HG03025 (cell line): Measurements from ENCODE around the gene GABPB2.
A peak's percentile ranks its signal among the peaks of the same experiment; 100 is the strongest.

Experiments used
- ATAC-seq: cut with Tn5 transposase; IDR thresholded peaks from one replicate; pipeline ENCODE4 v1.9.1; 2021; ENCODE audit warnings: mild to moderate bottlenecking, moderate library complexity; ENCODE audit not compliant: unreplicated experiment, low FRiP score

The GABPB2 gene

DNA sequence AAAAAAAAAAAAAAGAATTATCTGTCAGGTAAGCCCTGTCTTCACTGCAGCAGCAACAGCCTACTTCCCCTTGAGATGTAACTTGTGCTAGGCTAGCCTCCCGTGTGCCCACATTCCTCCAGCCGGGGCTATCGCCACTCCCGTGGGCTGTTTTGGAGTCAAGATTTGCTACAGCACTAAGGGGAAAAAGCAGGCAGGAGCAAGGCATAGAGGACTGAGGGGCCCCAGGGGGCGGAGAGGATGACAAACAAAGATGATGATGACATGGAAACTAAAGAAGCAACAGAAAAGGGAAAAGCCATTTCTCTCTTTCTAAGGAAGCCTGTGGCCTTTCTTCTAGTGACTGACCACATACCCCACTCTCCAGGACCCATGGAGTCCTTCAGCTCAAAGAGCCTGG lies 87.8 kb downstream of the GABPB2 start:
- no peak for ATAC-seq

DNA sequence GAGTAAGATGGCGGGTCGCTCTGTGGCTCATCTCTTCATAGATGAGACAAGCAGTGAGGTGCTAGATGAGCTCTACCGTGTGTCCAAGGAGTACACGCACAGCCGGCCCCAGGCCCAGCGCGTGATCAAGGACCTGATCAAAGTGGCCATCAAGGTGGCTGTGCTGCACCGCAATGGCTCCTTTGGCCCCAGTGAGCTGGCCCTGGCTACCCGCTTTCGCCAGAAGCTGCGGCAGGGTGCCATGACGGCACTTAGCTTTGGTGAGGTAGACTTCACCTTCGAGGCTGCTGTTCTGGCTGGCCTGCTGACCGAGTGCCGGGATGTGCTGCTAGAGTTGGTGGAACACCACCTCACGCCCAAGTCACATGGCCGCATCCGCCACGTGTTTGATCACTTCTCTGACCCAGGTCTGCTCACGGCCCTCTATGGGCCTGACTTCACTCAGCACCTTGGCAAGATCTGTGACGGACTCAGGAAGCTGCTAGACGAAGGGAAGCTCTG lies 88.2 kb downstream of the GABPB2 start:
- no peak for ATAC-seq

DNA sequence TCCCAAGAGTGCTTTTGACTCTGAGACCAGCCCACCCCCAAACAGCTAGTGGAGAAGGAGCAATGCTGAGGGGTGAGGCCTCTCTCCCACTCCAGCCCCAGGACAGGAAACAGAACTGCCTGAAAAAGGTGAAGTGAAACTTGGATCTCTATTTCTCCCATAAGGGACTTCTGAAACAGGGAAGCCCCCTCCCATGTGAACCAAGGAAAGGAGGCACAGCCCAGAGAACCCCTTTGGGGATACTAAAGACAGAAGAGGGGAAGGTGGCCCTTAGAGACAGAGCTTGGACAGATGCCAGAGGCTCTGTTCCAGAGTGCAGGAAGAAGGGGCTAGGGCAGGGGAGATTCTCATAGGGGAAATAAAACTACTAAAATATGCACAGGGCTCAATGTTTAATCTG lies 88.8 kb downstream of the GABPB2 start:
- no peak for ATAC-seq

DNA sequence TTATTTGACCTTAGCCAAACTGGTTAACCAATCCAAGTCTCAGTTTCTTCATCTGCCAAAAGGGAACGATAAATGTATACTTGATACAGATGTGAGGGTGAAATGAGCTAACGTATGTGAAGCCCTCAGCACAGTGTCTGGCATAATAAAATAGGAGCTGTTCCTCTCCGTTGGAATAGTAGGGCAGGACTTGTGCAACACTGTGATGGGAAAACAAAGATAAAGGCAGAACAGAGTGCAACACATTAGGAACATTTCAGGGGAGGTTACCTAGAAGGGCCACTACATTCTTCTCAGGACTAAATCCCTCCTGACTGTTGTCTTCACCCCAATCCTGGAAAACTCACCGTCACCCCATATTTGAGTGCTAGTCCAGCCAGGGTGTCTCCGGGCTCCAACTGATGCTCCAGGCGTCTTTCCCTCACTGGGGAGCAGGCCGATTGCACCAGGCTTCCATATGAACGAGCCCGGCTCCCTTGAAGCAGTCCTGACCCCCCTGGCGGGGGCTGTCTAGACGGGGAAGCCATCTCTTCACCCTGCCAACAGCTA lies 94.2 kb downstream of the GABPB2 start:
- ATAC-seq, result no peak

DNA sequence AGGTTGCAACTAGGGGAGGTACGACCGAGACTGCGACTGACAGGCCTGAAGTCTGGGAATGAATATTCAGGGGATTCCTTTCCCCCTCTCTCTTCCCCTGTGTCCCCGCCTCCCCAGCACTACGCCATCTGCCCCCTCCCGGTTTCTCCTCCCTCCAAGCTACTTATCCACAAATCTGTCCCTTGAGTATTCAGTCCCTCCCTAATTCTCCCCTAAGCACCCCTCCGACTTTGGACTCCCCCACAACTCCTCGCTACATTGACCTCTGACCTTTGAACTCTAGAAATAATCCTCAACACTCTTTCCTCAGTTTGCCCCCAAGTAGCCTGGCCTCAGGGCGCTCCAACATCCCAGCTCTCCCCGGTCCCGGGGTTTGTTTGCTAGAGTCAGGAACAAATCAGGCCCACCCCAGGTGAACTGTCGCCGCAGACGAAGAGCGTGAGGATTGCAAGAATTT lies 94.7 kb downstream of the GABPB2 start:
- ATAC-seq, result no peak

DNA sequence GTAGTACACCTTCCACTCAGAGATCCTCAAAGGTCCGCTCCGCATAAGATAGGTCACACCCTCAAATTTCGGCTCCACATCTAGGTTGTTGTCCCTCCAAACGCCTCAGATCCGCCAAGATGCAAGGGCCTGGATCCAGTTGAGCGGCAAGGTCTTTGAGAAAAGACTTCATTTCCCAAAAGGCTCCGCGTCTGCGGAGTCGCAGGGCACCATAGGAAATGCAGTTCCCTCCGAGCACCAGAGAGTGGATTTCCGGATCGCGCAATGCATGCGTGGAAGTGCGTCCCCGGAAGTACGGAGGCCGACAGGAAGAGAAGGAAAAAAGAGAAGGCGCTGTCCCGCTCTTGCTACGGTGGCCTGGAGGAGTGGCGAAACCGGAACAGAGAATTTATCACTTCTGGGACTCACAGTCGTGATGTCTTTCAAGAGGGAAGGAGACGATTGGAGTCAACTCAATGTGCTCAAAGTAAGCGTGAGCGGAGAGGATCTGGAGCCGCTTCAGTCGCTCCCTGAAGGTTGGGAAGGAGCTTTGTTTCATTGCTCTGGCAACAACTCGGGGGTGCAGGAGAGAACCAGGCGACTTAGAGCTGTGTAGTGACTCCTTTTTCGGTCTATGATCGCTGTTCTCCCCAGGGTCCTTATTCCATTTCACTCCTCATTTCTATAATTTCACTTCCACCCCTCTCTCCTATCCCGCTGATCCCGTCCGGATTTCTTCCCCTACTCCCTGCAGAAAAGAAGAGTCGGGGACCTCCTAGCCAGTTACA lies 95.4 kb downstream of the GABPB2 start, which contains the start of the genes LYSMD1 and SCNM1:
LYSMD1 (minus strand) TSS at position 165 of the 767 bp plus-strand sequence. CDS start 644 bp downstream, outside the sequence.
SCNM1 (plus strand) TSS at position 407 of the 767 bp plus-strand sequence; CDS start at position 416, 9 bp downstream.
- ATAC-seq, result peak; percentile 86

DNA sequence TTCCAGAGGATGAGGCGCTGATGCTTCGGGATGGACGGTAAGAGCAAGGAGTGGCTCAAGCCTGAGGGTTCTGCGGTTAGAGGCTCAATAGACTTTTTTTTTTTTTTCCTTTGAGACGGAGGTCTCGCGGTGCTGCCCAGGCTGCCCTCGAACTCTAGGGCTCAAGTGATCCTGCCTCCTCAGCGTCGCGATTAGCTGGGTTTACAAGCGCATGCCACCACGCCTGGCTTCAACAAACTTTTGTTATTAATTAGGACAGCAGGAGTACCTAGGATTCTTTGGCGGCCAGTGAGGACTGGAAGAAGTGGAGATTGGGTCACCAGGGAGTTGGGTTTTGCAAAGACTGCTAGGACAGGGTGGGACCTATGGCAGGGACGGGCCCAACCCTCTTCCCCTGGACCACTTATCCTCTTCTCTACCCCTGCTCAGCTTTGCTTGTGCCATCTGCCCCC lies 96.0 kb downstream of the GABPB2 start:
- no peak for ATAC-seq

DNA sequence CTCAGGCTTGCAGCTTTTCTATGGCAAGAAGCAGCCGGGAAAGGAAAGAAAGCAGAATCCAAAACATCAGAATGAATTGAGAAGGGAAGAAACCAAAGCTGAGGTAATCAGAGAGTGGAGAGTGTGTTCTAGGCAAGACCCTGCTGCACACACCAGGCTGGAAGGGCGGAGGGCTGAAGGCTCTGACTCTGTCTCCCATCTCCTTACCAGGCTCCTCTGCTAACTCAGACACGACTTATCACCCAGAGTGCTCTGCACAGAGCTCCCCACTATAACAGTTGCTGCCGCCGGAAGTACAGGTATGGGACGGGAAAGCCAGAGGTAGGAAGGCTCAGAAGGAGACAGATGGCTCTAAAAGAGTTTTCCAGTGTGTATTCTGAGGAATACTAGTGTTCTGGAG lies 96.6 kb downstream of the GABPB2 start:
- no peak for ATAC-seq

DNA sequence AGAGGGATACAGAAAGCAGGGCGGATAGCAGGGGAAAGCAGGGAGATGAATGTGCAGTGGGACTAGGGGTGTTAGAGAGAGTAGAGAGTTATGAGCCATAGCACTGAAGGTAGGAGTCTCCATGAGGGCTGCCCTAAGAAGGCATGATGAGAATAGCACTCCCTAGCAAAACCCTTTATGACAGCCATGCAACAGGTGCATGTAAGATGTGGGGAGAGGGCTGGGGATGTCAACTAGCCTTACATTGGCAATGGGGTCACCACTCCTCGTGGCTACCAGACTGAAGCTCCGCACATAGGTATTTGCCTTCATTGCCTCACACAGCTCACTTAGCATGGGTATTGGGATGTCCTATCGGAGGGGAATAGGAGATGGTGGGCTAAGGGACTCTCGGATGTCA lies 100.6 kb downstream of the GABPB2 start:
- ATAC-seq, result no peak
